Hepatocyte (in vitro differentiated cells): ENCODE measurements around the gene FADS1. TPM values are rescaled to one million over a fixed set of nuclear protein-coding genes. Genes with fewer than 3 reads are reported as not detected.
A peak's percentile ranks its signal among the peaks of the same experiment; 100 is the strongest.

Experiments used
- DNase-seq: peaks from one replicate; pipeline ENCODE4 v3.0.0-alpha.2; 2016; ENCODE audit warnings: low spot score
- H2AFZ ChIP-seq: fragments of 200-600 bp; sonication (generic); 2 replicates; pipeline ENCODE4 v1.6.0; 2016; ENCODE audit warnings: antibody characterized with exemption, mild to moderate bottlenecking
- H3K27ac ChIP-seq: fragments of 200-600 bp; sonication (generic); 2 replicates; pipeline ENCODE4 v1.5.1; 2016; ENCODE audit warnings: mild to moderate bottlenecking
- H3K27me3 ChIP-seq: fragments of 200-600 bp; sonication (generic); 2 replicates; pipeline ENCODE4 v1.6.1; 2016
- H3K36me3 ChIP-seq: fragments of 200-600 bp; sonication (generic); replicated peaks from 2 replicates; pipeline ENCODE4 v1.5.1; 2016; ENCODE audit warnings: low read depth; ENCODE audit not compliant: insufficient read depth
- H3K4me1 ChIP-seq: fragments of 200-600 bp; sonication (generic); 2 replicates; pipeline ENCODE4 v1.5.1; 2016; ENCODE audit warnings: mild to moderate bottlenecking, moderate library complexity; ENCODE audit not compliant: insufficient read depth
- H3K4me2 ChIP-seq: fragments of 200-600 bp; sonication (generic); 2 replicates; pipeline ENCODE4 v1.6.0; 2016
- H3K4me3 ChIP-seq: fragments of 200-600 bp; sonication (generic); 2 replicates; pipeline ENCODE4 v1.5.1; 2016; ENCODE audit warnings: mild to moderate bottlenecking
- H3K79me2 ChIP-seq: fragments of 200-600 bp; sonication (generic); 2 replicates; pipeline ENCODE4 v1.6.0; 2017; ENCODE audit warnings: mild to moderate bottlenecking
- H3K9me2 ChIP-seq: fragments of 200-600 bp; sonication (generic); replicated peaks from 2 replicates; pipeline ENCODE4 v1.6.0; 2017; ENCODE audit warnings: mild to moderate bottlenecking; ENCODE audit not compliant: insufficient read depth
- H3K9me3 ChIP-seq: fragments of 200-600 bp; sonication (generic); 2 replicates; pipeline ENCODE4 v1.5.1; 2016; ENCODE audit warnings: low read depth, mild to moderate bottlenecking
- H4K20me1 ChIP-seq: fragments of 200-600 bp; sonication (generic); 2 replicates; pipeline ENCODE4 v1.6.0; 2016; ENCODE audit warnings: mild to moderate bottlenecking; ENCODE audit not compliant: insufficient read depth, poor library complexity, severe bottlenecking
- CTCF ChIP-seq: fragments of 200-600 bp; sonication (generic); IDR thresholded peaks from 2 replicates; pipeline ENCODE4 v1.5.1; 2016; ENCODE audit warnings: antibody characterized with exemption, mild to moderate bottlenecking; ENCODE audit not compliant: poor library complexity
- EZH2 ChIP-seq: fragments of 200-600 bp; sonication (generic); IDR thresholded peaks from 2 replicates; pipeline ENCODE4 v1.6.1; 2016; ENCODE audit warnings: antibody characterized with exemption, mild to moderate bottlenecking, borderline replicate concordance
- EZH2phosphoT487 ChIP-seq: fragments of 200-600 bp; sonication (generic); IDR thresholded peaks from one replicate; pipeline ENCODE4 v1.6.1; 2018; ENCODE audit warnings: antibody characterized with exemption, mild to moderate bottlenecking, low read depth, moderate library complexity; ENCODE audit not compliant: unreplicated experiment, severe bottlenecking
- WGBS: methylation state at CpG from one replicate; pipeline ENCODE4 v1.1.6; 2016; ENCODE audit warnings: low lambda C conversion rate; ENCODE audit errors: missing lambda C conversion rate; 5-methylcytosine and 5-hydroxymethylcytosine counted together
- polyA plus RNA-seq: library from polyadenylated mRNA; unstranded; fragments of >200 nt; fragmentation: Nextera tagmentation; extraction: Ambion mirVana; gene quantifications from 2 replicates; pipeline ENCODE4 v1.2.1, GENCODE V29; 2016
- total RNA-seq: library from RNA; depleted of rRNA; stranded (reverse); fragments of >200 nt; gene quantifications from 2 replicates; pipeline ENCODE4 v1.2.3, GENCODE V29; 2014

Gene FADS1
- total and polyA plus RNA-seq, 2 experiments from 2014 or later, result 151 to 230 TPM

- H3K9me3 ChIP-seq, result no peaks in the 10 kb centered on the region
- H3K27ac ChIP-seq, result no peak overlapping the region
- no peaks in the 10 kb centered on the region for H3K36me3 ChIP-seq
- H3K9me2 ChIP-seq, result no peaks in the 10 kb centered on the region
- peaks cover 35% of the 10 kb centered on the region for H3K4me1 ChIP-seq
- H3K4me2 ChIP-seq, result no peak overlapping the region
- 74% methylated on average over 8 of the region's 12 CpGs for WGBS
- no peaks in the 10 kb centered on the region for H4K20me1 ChIP-seq
- no peak overlapping the region for H3K4me3 ChIP-seq
- no peaks in the 10 kb centered on the region for H3K27me3 ChIP-seq
- H2AFZ ChIP-seq, result no peak overlapping the region
- TF ChIP-seq CTCF (no peak), EZH2 (no peak), EZH2phosphoT487 (no peak)
- no peak for DNase-seq
- no peaks in the 10 kb centered on the region for H3K79me2 ChIP-seq
These were observed 42.4 kb downstream of the FADS1 start for GRCh38 chr11:61774411-61774810.

- Histone ChIP-seq H3K9me3 (no peaks in the 10 kb centered on the region), H3K36me3 (no peaks in the 10 kb centered on the region), H2AFZ (no peak overlapping the region), H3K27me3 (no peaks in the 10 kb centered on the region), H3K4me1 (peaks cover 41% of the 10 kb centered on the region), H3K79me2 (no peaks in the 10 kb centered on the region), H3K27ac (peak overlapping the region; percentile 55), H3K4me2 (peak overlapping the region; percentile 36), H4K20me1 (no peaks in the 10 kb centered on the region), H3K9me2 (no peaks in the 10 kb centered on the region), H3K4me3 (no peak overlapping the region)
- TF ChIP-seq EZH2phosphoT487, result no peak
- no peak for TF ChIP-seq EZH2
- no peak for TF ChIP-seq CTCF
- no peak for DNase-seq
- WGBS, result 76% methylated on average over 18 of the region's 18 CpGs
These were observed 43.0 kb downstream of the FADS1 start for GRCh38 chr11:61773809-61774208.

GRCh38 chr11:61773356-61773755, 43.4 kb downstream of the FADS1 start:
- no peak for TF ChIP-seq CTCF
- no peak for TF ChIP-seq EZH2phosphoT487
- TF ChIP-seq EZH2, result no peak
- WGBS, result 45% methylated on average over 10 of the region's 10 CpGs

DNA sequence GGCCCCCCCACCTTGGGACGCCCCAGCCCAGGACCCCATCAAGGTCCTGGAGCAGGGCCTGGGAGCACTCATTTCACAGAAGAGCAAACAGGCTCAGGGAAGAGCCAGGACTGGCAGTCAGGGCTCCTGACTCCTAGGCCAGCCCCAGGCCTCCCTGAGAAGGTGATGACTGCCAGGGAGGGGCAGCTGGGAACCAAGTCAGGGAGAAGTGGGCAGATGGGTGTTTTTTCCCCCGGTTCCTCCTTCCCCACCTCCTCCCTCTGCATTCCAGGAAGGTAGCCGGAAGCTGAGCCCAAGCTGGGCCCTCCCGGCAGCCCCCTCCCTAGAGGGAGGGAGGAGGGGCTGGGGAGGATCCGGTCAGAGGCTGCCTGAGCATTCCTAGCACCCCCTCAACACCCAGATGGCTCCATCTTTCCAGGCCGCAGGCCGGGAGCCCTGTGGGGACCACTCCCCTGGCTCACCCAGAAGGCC, 44.8 kb downstream of the FADS1 start:
- Histone ChIP-seq H4K20me1 (no peaks in the 10 kb centered on the region), H3K4me2 (no peak overlapping the region), H3K4me1 (peaks cover 53% of the 10 kb centered on the region), H3K4me3 (no peak overlapping the region), H3K36me3 (no peaks in the 10 kb centered on the region), H2AFZ (no peak overlapping the region), H3K27ac (peak overlapping the region; percentile 73), H3K9me2 (no peaks in the 10 kb centered on the region), H3K79me2 (peaks cover 4% of the 10 kb centered on the region), H3K27me3 (no peaks in the 10 kb centered on the region), H3K9me3 (no peaks in the 10 kb centered on the region)
- DNase-seq, result peak; percentile 54
- TF ChIP-seq EZH2, result no peak
- no peak for TF ChIP-seq CTCF
- no peak for TF ChIP-seq EZH2phosphoT487
- 37% methylated on average over 7 of the region's 7 CpGs for WGBS

More at GRCh38 chr11:61773356-61773755, 43.4 kb downstream of the FADS1 start:
- no peaks in the 10 kb centered on the region for H3K27me3 ChIP-seq
- no peaks in the 10 kb centered on the region for H4K20me1 ChIP-seq
- no peaks in the 10 kb centered on the region for H3K9me2 ChIP-seq
- no peak overlapping the region for H2AFZ ChIP-seq
- H3K79me2 ChIP-seq, result no peaks in the 10 kb centered on the region
- peak overlapping the region; percentile 73 for H3K27ac ChIP-seq
- DNase-seq, result peak; percentile 68
- no peaks in the 10 kb centered on the region for H3K36me3 ChIP-seq
- peaks cover 45% of the 10 kb centered on the region for H3K4me1 ChIP-seq
- peak overlapping the region; percentile 36 for H3K4me2 ChIP-seq
- no peak overlapping the region for H3K4me3 ChIP-seq
- no peaks in the 10 kb centered on the region for H3K9me3 ChIP-seq
